Left hindlimb (tissue), 1 donor: Measurements from ENCODE around the gene YAF2.
"Not testable (repeated sequence)": the region's sequence is repeated elsewhere in the genome, so short reads cannot be mapped to it uniquely, and the experiment has no call there.

Source experiments
- DNase-seq: peaks from one replicate; pipeline ENCODE4 v3.0.0-alpha.2; 2018

The YAF2 gene

DNA sequence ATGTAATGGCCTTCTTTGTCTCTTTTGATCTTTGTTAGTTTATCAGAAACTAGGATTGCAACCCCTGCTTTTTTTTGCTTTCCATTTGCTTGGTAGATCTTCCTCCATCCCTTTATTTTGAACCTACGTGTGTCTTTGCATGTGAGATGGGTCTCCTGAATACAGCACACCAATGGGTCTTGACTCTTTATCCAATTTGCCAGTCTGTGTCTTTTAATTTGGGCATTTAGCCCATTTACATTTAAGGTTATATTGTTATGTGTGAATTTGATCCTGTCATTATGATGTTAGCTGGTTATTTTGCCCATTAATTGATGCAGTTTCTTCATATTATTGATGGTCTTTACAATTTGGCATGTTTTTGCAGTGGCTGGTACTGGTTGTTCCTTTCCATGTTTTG, 14.6 kb upstream of the YAF2 start:
- not testable (repeated sequence) for DNase-seq

- not testable (repeated sequence) for DNase-seq
Measured at GRCh38 chr12:42249033-42249432, 11.0 kb upstream of the YAF2 start.

GRCh38 chr12:42240131-42240750, 2.2 kb upstream of the YAF2 start:
- no peak for DNase-seq

DNA sequence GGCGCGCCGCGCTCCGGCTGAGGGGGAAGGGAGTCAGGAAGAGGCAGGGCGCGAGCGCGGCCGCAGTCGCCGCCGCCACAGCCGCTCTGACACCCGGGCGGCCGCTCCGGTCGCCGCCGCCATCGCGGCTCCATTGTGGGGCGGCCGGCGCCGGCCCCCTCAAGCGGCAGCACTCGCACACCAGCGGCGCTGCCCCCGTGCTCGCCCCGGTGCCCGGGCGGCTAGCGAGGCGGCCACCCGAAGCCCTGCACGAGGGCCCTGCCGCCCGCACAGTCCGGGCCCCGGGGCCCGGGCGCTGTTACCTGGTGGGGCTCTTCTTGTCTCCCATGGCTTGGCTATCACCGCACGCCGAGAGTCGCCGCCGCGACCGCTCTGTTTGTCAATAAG, 202 bp downstream of the YAF2 start:
- no peak for DNase-seq

- peak; percentile 79 for DNase-seq
Measured at GRCh38 chr12:42237052-42237852, 796 bp downstream of the YAF2 start.

- DNase-seq = no peak
Measured at GRCh38 chr12:42236017-42236416, 2.0 kb downstream of the YAF2 start.

DNA sequence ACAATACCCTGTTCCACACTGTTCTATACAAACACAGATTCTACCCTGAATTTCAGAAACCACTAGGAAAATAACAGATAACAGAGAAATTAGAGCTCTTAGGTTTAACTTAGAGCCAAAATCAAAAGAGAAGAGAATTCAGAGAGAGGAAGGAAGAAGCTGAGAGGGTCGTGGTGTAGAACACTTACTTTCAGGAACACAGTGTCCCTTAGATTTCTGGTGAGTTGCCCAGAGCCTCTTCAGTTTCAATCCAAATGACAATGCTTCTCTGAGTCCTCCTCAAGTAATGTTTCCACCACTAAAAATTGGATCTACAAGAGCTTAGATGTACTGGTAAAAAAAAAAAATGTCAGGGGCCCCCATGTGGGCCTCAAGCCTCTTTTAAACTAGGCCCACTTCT, 2.6 kb downstream of the YAF2 start:
- no peak for DNase-seq

GRCh38 chr12:42234970-42235369, 3.1 kb downstream of the YAF2 start:
- no peak for DNase-seq

DNA sequence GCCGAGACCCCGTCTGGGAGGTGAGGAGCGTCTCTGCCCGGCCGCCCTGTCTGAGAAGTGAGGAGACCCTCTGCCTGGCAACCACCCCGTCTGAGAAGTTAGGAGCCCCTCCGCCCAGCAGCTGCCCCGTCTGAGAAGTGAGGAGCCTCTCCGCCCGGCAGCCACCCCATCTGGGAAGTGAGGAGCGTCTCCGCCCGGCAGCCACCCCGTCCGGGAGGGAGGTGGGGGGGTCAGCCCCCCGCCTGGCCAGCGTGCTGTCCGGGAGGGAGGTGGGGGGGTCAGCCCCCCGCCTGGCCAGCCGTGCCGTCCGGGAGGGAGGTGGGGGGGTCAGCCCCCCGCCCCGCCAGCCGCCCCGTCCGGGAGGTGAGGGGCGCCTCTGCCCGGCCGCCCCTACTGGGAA, 10.5 kb downstream of the YAF2 start:
- DNase-seq = not testable (repeated sequence)

DNA sequence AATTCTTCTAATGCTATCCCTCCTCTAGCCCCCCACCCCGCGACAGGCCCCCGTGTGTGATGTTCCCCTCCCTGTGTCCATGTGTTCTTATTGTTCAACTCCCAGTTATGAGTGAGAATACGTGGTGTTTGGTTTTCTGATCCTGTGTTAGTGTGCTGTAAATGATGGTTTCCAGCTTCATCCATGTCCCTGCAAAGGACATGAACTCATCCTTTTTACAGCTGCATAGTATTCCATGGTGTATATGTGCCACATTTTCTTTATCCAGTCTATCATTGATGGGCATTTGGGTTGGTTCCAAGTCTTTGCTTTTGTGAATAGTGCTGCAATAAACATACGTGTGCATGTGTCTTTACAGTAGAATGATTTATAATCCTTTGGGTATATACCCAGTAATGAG, 13.5 kb downstream of the YAF2 start:
- not testable (repeated sequence) for DNase-seq

- DNase-seq = no peak
Measured at GRCh38 chr12:42222724-42223123, 15.3 kb downstream of the YAF2 start.

GRCh38 chr12:42221726-42222125, 16.3 kb downstream of the YAF2 start:
- DNase-seq = no peak

DNA sequence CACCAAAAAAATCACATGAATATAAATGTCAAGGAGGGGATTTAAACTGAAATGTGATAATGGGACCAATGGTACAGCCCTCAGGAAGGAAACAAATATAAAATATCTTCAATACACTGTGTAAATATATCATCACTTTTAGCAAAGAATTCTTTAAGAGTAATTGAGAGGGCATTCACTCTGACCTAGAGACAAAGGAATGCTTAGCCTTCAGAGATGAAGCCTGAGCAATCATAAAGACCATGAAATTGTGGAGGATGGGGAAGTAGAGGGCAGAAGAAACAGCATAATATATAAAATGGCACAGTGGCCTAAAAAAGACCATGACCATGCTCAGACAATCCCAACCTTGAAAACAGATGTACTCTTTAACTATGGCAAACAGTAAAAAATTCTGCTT, 20.4 kb downstream of the YAF2 start:
- no peak for DNase-seq

DNA sequence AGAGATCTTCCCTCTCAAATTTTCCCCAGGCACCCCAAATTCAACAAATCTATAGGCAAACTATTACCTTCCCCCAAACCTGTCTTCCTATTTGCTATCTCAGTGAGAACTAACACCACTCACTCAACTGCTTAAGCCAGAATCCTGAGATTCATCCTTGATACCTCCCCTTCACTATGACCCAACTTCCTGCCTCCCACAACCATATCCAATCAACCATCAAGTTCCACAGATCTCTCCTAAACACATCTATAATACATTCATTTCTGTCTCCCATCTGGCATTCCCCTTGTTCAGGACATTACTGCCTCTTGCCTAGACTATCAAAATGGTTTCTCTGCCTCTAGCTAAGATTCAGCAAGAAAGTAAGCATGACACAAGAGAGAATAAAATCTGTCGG, 21.3 kb downstream of the YAF2 start:
- no peak for DNase-seq

GRCh38 chr12:42215759-42216158, 22.3 kb downstream of the YAF2 start:
- not testable (repeated sequence) for DNase-seq

DNA sequence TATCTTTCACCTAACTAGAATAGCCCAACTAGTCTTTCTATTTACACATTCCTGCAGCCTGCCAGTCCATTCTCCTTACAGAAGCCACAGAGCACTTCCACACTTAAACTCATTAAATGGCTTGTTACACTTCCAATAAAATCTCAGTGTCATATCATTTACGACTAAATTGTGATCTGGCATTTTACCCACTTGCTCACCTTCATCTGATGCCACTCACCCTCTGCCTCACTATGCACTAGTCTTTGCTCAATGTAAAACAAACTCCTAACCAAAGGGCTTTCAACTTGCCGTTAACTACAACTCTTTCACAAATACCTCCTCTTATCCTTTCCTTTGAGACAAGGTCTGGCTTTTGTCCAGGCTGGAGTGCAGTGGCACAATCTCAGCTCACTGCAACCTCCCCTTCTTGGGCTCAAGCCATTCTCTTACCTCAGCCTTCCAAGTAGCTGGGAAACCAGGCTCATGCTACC, 24.1 kb downstream of the YAF2 start:
- no peak for DNase-seq

GRCh38 chr12:42213023-42213422, 25.0 kb downstream of the YAF2 start:
- DNase-seq = no peak

GRCh38 chr12:42208574-42208973, 29.5 kb downstream of the YAF2 start:
- DNase-seq = no peak

- DNase-seq = no peak
Measured at GRCh38 chr12:42204819-42205218, 33.2 kb downstream of the YAF2 start.

DNA sequence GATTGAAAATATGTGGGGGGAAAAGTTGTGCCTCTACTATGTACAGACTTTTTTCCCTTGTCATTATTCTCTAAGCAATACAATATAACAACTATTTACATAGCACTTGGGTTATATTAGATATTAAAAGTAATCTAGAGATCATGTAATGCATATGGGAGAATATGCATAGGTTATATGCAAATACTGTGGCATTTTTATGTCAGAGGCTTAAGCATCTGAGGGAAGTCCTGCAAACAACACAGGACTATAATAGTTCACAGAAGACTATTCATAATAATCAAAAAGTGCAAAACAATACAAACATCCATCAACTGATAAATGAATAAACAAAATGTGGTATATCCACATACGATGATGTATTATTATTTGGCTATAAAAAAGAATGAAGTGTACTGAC, 33.7 kb downstream of the YAF2 start:
- DNase-seq = no peak

- DNase-seq = no peak
Measured at GRCh38 chr12:42201063-42201462, 37.0 kb downstream of the YAF2 start.

DNA sequence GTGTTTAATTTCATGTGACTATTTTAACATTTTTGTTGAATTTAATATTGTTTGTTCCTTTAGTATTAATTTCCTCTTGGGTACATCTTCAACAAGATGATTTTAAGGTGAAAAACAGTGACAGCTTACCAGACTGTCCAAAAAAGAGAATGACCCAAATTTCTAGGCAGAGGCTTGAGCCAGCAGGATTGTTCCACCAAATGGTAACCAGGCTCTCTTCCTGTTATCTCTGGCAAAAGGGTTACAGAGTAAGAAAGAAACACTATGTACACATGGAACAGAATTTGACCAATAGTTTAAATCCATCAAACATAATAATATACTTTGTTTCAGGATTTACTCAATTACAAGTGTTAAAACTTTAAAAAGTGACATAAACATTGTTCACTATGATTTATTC, 39.0 kb downstream of the YAF2 start:
- no peak for DNase-seq

GRCh38 chr12:42196723-42197603, 41.1 kb downstream of the YAF2 start:
- no peak for DNase-seq

DNA sequence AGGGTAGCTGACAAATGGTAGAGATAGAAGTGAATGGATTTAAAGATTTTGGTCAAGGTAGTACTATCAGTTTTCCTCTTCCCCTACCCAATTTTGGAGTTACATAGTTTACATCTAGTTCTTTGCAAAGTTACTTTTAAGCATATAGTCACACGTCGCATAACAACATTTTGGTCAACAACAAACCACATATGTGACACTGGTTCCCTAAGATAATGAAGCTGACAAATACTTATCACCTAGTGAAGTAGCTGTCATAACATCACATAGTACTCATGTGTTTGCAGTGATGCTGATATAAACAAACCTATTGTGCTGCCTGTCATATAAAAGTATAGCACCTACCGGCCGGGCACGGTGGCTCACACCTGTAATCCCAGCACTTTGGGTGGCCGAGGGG, 45.4 kb downstream of the YAF2 start:
- DNase-seq = no peak
